ENCODE results near the gene APCDD1.

Gene APCDD1

DNA sequence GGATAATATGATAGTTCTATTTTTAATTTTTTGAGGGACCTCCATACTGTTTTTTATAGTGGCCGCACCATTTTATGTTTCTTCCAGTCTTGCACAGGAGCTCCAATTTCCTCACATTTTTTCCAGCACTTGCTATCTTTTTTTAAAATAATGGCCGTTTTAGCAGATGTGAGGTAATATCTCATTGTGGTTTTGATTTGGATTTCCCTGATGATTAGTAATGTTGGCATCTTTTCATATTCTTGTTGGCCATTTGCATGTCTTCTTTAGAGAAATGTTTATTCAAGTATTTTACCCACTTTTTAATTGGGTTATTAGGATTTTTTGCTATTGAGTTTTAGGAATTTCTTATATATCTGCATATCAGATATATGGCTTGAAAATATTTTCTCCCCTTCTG is 41.5 kb downstream of the APCDD1 start:
- DNase-seq (no peak), ATAC-seq (ENCODE audit: insufficient read depth, low read depth) (no peak)
- Histone ChIP-seq H2AFZ (ENCODE audit: low read depth, low read length) (no peak overlapping the region), H3K79me2 (ENCODE audit: insufficient read depth, low read length) (no peaks in the 10 kb centered on the region), H3K4me2 (ENCODE audit: insufficient read depth, low read length) (no peak overlapping the region), H3K27ac (ENCODE audit: low read length) (no peak overlapping the region), H3K4me3 (ENCODE audit: low read depth in 1 of 2, low read length in 2 of 2) (no peak overlapping the region), H3K9ac (ENCODE audit: low read depth, low read length) (no peak overlapping the region), H3K36me3 (ENCODE audit: insufficient read depth, low read length) (no peaks in the 10 kb centered on the region), H3K9me3 (ENCODE audit: insufficient read depth, low read length, severe bottlenecking) (no peaks in the 10 kb centered on the region), H4K20me1 (ENCODE audit: insufficient read depth, low read length) (no peaks in the 10 kb centered on the region), H3K27me3 (ENCODE audit: insufficient read depth, low read length, poor library complexity) (no peaks in the 10 kb centered on the region), H3K4me1 (ENCODE audit: insufficient read depth, low read length) (peaks cover 32% of the 10 kb centered on the region)
- TF ChIP-seq, protein P1, sequence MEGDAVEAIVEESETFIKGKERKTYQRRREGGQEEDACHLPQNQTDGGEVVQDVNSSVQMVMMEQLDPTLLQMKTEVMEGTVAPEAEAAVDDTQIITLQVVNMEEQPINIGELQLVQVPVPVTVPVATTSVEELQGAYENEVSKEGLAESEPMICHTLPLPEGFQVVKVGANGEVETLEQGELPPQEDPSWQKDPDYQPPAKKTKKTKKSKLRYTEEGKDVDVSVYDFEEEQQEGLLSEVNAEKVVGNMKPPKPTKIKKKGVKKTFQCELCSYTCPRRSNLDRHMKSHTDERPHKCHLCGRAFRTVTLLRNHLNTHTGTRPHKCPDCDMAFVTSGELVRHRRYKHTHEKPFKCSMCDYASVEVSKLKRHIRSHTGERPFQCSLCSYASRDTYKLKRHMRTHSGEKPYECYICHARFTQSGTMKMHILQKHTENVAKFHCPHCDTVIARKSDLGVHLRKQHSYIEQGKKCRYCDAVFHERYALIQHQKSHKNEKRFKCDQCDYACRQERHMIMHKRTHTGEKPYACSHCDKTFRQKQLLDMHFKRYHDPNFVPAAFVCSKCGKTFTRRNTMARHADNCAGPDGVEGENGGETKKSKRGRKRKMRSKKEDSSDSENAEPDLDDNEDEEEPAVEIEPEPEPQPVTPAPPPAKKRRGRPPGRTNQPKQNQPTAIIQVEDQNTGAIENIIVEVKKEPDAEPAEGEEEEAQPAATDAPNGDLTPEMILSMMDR (IDR thresholded peaks at IDR 0.05; ENCODE audit: borderline replicate concordance, extremely low read depth, low read length, poor library complexity, severe bottlenecking) = no peak
- TF ChIP-seq EZH2 (IDR thresholded peaks at IDR 0.05; ENCODE audit: borderline replicate concordance, low read depth, low read length, severe bottlenecking) = no peak

DNA sequence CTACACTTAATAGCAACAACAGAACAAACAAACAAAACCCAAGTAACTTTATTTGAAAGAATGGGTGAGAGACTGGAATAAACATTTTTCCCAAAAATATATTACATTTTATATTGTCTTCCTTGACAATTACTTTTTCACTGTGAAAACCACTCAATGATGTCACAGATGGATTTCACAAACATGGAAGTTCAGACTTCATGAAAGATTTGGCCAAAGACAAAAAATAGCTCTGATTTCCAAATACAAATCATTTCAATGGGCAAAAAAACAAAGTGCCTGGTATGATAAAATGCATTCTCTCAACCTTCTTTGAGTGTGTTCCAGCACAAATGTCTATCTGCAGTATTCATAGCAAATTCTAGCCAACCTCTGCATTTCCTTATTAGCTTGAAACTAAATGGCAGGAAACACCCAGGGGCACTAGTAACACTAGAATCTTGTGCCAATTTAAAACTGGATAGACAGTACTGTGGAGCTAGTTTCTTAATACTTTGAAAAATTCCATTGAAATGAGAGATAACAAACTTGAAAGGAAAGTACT is 42.8 kb downstream of the APCDD1 start:
- H3K9me3 ChIP-seq (ENCODE audit: insufficient read depth, low read length, severe bottlenecking) = no peaks in the 10 kb centered on the region
- H3K4me3 ChIP-seq (ENCODE audit: low read depth in 1 of 2, low read length in 2 of 2) = no peak overlapping the region
- DNase-seq = no peak
- no peak for TF ChIP-seq EZH2 (IDR thresholded peaks at IDR 0.05; ENCODE audit: borderline replicate concordance, low read depth, low read length, severe bottlenecking)
- TF ChIP-seq, protein P1 (IDR thresholded peaks at IDR 0.05; ENCODE audit: borderline replicate concordance, extremely low read depth, low read length, poor library complexity, severe bottlenecking) = no peak
- ATAC-seq (ENCODE audit: insufficient read depth, low read depth) = no peak
- peaks cover 21% of the 10 kb centered on the region for H3K4me1 ChIP-seq (ENCODE audit: insufficient read depth, low read length)
- no peaks in the 10 kb centered on the region for H3K27me3 ChIP-seq (ENCODE audit: insufficient read depth, low read length, poor library complexity)
- no peaks in the 10 kb centered on the region for H4K20me1 ChIP-seq (ENCODE audit: insufficient read depth, low read length)
- no peak overlapping the region for H3K27ac ChIP-seq (ENCODE audit: low read length)
- H3K4me2 ChIP-seq (ENCODE audit: insufficient read depth, low read length) = no peak overlapping the region
- no peaks in the 10 kb centered on the region for H3K36me3 ChIP-seq (ENCODE audit: insufficient read depth, low read length)
- no peak overlapping the region for H3K9ac ChIP-seq (ENCODE audit: low read depth, low read length)
- H2AFZ ChIP-seq (ENCODE audit: low read depth, low read length) = no peak overlapping the region
- H3K79me2 ChIP-seq (ENCODE audit: insufficient read depth, low read length) = no peaks in the 10 kb centered on the region

DNA sequence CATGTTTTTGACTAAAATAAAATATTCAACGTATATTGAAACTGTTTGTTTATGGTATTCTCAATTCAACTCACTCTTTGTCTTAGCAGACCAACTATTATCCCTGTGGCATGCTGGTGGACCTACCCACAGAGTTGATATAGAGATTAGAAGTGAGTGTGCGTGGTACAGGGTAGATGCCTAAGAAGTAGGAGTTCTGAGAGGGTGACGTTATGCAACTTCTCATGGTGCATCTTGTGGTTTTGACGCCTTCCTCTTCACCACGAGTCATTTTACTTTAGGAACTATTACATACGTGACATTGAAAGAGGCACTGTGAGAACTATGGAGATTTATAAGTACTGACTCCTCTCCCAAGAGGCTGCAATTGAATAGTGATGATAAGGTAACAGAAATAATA is 44.8 kb downstream of the APCDD1 start:
- H3K4me3 ChIP-seq (ENCODE audit: low read depth in 1 of 2, low read length in 2 of 2) = no peak overlapping the region

More for the DNA sequence above, 44.8 kb downstream of the APCDD1 start:
- H3K79me2 ChIP-seq (ENCODE audit: insufficient read depth, low read length) = no peaks in the 10 kb centered on the region
- H4K20me1 ChIP-seq (ENCODE audit: insufficient read depth, low read length) = no peaks in the 10 kb centered on the region
- H3K27me3 ChIP-seq (ENCODE audit: insufficient read depth, low read length, poor library complexity) = no peaks in the 10 kb centered on the region
- TF ChIP-seq, protein P1 (IDR thresholded peaks at IDR 0.05; ENCODE audit: borderline replicate concordance, extremely low read depth, low read length, poor library complexity, severe bottlenecking) = no peak
- TF ChIP-seq EZH2 (IDR thresholded peaks at IDR 0.05; ENCODE audit: borderline replicate concordance, low read depth, low read length, severe bottlenecking) = no peak
- H3K9ac ChIP-seq (ENCODE audit: low read depth, low read length) = no peak overlapping the region
- no peaks in the 10 kb centered on the region for H3K9me3 ChIP-seq (ENCODE audit: insufficient read depth, low read length, severe bottlenecking)
- DNase-seq (peak; percentile 55), ATAC-seq (ENCODE audit: insufficient read depth, low read depth) (peak; percentile 100)
- peak overlapping the region; percentile 64 for H3K27ac ChIP-seq (ENCODE audit: low read length)
- no peak overlapping the region for H2AFZ ChIP-seq (ENCODE audit: low read depth, low read length)
- no peaks in the 10 kb centered on the region for H3K36me3 ChIP-seq (ENCODE audit: insufficient read depth, low read length)
- peak overlapping the region; percentile 42; the same call in 1 of the 2 replicates for H3K4me2 ChIP-seq (ENCODE audit: insufficient read depth, low read length)
- H3K4me1 ChIP-seq (ENCODE audit: insufficient read depth, low read length) = peaks cover 21% of the 10 kb centered on the region
